HG03469 (cell line): Measurements from ENCODE around the gene NEK6.

Experiments used
- ATAC-seq: cut with Tn5 transposase; IDR thresholded peaks from one replicate; pipeline ENCODE4 v1.9.1; 2021; ENCODE audit warnings: mild to moderate bottlenecking, moderate library complexity, moderate number of reproducible peaks; ENCODE audit not compliant: unreplicated experiment

The NEK6 gene

DNA sequence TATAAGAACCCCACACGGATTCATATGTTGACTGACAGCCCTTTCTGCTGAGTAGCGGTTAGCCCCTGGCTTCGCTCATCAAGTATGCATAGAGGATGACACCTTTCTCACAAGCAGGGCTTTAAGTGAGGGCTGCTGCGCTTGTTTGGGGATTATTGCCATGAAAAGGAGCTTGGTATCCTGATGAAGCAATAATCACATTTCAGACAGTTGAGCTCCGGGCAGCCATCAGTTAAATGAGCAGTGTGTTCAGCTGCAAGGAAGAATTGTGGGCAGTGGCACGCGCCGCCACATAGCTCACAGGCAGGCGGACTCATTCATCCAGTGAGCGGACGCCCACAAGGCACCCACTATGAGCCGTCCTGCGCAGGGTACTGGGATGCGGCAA lies 77.6 kb downstream of the NEK6 start:
- no peak for ATAC-seq

DNA sequence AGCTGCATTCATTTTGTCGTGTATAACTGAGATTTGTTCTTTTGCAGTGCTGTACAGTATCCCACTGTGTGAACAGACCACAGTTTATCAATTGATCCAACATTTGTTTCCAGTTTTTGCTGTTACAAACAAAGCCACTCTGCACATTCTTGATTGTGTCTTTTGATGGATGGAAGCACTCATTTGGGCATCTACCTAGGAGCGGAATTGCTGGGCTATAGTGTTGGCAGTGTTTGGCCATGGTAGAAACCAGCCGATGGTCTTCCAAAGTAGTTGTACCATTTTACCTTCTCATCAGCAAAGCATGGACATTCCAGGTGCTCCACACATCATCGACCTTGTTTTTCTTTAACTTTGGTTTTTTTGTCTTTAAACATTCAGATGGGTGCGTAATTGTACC lies 79.8 kb downstream of the NEK6 start:
- ATAC-seq: no peak

DNA sequence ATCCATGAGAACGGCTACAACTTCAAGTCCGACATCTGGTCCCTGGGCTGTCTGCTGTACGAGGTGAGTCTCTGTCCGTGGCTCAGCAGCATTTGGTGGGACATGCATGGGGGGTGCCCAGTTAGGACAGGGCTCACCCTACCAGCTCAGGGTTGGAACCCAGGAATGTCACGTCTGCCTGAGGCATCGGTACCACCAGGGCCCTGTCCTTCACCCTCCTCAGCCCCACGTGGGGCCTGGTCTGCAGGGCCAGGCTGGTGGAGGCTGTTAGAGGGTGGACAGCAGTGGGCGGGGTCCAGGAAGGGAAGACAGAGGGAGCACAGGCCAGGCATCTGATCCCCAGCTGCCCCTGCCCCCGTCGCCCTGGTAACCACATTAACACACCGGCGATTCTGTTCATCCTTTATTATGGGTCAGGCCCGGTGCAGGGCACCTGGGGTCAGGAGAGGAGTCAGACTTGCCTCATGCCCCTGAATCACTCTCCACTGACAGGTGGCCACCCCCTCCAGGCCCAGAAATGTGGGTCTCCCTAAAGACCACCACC lies 81.9 kb downstream of the NEK6 start:
- ATAC-seq: no peak

DNA sequence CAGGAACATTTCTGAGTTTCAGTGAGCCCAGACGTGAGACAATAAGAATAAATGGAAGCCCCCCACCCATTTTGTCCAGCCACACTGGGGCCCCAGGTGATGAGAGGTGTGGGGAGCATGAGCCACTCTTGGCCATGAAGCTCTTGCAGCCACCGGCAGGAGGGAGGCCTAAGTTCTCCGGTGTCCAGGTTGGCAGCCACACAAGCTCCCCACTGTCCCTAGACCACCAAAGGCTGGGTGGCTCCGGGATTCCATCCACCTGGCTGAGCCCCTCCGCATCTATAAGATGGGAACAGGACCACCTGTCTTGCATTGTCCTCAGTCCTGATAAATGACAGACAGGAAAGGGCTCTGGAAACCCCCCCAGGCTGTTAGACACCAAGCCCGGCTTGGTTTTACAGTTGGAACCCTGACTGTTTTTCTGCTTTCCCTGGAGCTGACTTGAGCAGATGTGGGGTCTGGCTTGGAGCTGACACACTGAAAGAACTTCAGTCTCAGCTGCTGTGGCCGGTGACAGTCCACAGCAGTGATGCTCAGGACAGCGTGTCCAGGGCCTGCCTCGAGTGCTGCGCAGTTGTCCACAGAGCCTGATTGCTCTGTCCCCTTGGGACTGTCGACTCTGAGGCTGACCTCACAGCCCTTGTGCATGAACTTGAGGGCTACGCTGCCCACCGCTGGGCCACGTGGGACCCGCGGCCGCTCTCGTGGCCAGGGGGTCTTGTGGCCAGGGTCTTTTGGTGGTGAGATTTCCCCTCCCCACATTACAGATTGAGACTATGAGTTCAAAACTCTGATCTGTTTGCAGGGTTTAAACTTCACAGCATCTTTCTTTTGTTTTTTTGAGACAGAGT lies 82.7 kb downstream of the NEK6 start:
- ATAC-seq: no peak

DNA sequence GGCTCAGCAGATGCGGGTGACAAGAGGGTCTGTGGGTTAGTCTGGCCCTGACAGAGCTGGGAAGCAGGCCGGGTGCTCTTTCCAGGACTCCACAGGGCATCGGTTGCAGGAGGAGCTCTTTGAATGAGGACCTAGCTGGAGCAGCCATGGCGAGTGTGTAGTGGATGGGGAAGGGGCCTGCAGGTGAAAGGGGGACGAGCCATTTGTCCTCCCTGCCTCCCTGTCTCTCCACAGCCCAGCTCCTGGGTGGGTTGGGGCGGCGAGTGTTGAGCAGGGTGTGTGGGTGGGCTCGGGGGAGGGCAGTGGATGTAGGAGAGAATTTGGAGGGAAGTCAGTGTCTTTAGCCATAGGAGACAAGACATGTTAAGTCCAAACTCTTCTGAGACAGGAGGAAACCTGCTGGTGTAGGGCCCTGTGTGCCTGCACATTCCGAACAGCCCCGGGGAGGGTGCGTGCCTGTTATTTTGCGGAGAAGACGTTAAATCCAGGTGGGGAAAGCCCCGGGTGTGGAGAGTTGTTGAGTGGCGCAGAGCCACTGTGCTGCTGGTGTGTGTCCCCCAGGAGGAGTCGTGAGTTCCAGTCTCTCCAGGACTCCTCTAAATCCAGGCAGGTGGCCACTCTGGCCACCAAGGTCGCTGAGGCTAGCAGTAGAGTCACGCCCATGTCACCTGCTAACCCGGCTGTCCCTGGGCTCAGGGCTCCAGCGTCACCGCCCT lies 83.9 kb downstream of the NEK6 start:
- ATAC-seq: no peak

DNA sequence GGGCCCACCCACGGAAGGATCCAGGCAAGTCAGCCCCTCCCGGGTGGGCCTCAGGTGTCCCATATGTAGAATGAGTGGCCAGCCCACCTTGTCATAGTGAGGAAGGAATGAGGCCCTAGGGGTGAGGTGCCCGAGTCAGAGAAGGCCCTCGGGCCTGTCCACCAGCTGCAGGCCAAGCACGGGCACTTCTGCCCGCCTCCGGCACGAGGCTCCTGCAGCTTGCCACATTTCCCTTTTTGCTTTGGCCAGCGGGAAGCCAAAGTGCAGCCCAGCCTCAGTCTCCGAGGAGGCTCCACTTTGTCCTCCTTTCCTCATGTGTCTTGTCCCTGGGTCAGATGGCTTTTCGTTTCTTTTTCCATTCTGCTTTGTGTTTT lies 84.6 kb downstream of the NEK6 start:
- no peak for ATAC-seq

DNA sequence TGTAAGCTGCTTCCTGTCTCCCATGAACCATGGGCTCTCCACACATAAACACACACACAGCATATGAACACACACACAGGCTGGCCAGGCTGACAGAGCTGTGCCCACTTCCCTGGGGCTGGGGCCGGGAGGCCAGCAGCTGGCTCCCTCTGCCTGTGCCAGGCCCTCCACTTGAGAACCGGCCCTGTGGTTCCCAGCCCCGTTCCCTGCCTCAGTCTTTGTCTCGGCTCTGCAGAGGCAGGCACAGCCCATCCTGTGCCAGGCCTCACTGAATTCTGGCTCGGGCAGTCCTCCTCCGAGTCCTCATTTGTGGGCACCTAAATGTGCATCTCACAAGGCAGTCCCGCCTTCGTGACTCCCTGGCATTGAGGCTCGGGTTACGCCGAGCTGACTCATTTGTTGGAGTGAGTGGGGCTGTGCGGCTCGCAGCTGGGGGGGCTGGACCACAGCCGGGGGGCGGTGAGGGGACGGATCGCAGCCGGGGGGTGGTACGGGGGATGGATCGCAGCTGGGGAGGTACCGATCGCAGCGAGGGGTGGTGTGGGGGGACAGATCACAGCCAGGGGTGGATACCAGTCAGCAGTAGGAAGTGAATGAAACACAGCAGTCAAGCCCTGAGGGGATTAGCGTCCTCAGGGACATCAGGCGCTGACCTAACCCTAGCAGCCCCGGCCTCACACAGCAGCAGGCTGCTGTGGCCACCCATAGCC lies 85.2 kb downstream of the NEK6 start:
- no peak for ATAC-seq

DNA sequence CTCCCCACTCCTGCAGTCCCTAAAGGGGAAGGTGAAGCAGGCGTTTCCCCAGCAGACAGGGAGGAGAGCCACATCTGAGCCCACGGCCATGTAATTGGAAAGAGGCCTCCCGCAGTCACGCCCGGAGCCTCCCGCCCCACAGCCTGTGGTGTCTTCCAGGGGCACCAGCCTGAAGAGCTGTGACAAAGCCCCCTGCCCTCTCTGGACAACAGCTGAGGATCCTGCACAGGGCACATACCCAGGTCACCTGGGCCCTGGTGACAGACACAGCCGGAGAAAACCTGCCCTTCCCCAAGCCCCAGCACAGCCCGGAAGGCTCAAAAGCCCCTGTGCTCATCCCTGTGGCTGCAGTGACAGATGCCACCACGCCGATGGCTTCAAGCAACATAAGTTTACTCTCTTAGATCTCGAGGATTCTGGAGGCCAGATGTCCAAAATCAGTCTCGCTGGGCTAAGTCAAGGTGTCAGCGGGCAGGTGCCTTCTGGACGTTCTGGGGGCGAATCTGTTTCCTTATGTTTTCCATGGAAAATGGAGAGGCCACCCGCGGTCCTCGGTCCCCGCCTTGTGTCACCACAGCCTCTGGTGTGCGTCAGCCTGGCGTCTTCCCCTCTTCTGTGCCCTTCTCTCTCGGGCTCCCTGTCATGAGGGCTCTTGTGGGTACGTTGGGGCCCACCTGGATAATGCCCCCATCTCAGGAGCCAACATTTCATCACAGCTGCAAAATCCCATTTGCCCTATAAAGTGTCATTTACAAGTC lies 86.0 kb downstream of the NEK6 start:
- ATAC-seq: no peak

DNA sequence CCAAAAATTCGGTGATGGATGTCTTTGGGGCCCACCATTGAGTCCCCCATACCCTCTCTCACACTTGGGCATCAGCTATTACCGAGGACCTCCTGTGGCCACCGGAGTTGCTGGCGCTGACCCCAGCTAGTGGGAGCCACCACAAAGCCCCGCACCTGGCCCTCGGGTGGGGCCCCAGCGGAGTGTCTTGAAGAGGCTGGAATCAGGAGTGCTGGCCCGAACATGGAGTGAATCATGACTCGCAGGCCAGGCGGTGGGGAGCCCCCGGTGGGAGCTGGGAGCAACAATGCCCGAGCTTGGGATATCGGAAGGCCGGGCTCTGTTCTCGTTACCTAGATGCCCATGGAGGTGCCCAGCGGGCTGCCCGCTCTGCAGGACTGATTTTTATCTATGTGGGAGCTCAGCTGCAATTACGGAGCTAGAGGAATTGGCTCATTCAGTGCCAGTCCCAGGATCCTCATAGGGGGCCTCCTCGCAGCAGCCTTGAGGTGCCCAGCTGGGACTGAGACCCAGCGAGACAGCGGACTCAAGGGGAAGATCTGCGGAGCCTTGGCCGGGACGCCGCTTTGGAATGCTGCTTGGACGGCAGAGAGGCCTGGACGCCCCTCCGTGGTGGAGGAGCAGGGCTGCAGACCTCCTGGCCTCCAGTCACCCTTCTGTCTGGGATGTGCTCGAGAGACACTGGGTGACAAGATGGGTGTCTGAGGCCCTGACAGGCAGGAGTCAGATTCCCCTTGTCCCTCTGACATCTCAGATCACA lies 86.7 kb downstream of the NEK6 start:
- ATAC-seq: no peak

DNA sequence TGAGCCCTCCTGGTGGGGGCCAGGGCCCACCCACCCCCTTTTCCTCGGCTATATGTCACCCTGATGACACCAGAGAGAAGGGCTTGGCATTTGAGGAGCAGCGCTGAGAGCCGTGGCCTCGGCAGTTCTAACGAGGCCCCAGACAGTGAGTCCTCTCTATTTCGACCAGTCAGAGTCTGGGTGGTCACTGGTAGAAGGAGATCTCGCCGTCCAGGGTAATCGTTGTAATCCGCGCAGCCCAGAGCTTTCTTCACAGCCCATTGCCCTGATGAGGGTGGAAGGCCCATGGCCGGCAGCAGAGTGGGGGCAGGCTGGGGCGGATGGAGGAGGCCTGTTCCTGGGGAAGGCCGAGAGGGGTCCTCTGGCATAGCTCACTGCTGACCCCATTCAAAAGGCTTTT lies 87.3 kb downstream of the NEK6 start:
- ATAC-seq: no peak

DNA sequence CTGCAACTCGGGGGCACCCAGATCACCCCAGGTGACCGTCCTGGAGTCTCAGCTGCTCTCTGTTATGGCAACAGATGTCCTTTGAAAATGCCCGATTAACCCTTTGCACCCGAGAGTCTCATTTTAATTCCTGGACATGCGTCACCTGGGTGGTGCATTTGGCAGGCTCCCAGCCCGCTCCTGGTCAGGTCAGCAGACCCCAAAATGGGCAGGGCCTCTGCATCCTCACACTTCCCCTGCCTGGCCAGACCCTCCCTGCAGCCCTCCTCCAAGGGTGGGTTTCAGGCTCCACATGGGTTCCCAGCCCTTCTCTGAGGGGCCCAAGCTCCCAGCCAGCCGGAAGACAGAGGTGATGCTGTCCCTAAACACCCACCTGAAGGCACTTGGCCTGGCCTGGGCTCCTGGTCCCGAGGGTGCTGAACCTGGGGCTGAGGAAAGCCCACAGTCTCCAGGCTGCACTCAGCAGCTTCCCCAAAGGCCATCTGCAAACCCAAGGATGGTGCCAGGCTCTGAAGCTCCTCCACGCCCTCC lies 88.1 kb downstream of the NEK6 start:
- ATAC-seq: no peak

DNA sequence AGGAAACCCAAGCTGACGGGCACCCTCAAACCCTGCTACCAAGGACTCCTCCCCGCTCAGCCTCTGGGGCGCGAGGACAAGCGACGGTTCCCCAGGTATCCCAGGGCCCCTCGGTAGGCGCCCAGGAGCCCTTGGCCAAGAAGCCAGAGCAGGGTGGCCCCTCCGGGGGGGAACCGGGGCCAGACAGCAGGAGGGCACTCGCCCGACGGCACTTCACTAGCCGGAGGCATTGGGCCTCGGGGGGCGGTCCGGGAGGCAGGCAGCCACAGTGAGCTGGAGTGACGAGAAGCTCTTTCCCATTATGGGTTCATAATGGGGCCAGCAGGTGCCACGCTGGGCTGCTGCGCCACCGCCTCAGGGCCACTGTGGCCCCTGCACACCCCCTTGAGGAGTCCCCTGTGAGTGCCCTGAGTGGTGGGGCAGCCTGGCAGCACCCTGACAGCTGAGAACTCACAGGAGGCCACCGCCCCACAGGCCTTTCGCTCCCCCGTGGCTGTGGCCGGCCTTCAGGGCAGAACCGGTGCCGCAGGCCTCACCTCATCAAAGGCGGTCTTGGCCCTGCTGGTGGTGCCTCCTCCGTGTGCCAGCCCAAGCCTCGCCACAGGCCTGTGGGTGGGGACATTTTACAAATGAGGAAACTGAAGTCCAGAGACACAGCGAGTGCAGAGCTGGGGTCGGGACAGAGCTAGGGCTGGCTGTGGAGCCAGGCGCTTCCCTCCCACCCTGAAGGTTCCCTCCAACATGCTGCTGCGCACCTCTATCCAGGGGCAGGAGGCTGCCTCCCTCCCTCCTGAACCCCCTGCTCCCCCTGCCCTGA lies 88.8 kb downstream of the NEK6 start:
- no peak for ATAC-seq

DNA sequence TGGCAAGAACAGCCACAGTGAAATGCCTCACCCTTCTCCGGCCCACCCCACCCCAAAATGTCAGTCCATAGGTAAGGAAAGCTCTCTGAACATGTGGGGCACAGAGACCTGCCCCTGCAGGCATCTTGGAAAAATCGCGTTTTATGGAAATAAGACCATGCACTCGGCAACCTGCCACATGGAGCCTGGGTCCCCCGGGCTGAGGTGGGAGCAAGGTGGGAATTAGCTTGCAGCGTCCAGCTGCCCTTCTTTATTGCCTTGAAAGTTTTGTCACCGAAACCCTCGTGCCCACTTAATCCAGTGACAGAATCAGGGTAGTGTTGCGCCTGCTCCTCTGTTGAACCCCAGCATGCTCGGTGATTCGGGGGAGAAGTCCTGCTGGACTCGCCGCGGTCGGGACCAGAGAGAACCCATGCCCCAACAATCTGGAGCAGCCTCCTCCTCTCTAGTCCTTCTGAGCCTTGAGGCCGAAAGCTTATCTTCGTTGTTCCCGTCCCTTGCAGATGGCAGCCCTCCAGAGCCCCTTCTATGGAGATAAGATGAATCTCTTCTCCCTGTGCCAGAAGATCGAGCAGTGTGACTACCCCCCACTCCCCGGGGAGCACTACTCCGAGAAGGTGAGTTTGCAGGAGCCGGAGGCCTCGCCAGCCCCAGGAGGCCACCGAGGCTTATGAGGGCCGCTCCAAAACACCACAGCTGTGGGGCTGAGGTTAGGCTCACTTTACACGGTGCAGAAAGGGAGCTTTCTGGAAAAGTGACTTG lies 89.6 kb downstream of the NEK6 start:
- no peak for ATAC-seq

DNA sequence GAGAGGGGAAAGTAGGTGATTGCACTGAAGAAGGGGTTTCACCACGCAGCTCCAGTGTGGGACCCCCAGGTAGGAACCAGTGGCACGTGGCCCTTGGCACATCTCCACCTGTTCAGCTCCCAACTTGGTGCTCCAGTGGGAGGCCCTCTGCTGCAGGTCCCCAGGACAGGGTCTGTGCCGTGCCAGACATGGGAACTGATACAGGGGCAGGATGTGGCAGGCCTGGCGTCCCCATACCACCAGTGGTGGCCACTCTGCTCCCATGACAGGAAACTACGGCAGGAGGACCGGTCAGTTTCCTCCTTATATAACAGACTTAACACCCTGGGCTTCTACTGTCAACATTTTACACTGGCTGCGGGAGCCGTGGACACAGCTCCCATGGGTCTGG lies 90.2 kb downstream of the NEK6 start:
- no peak for ATAC-seq

DNA sequence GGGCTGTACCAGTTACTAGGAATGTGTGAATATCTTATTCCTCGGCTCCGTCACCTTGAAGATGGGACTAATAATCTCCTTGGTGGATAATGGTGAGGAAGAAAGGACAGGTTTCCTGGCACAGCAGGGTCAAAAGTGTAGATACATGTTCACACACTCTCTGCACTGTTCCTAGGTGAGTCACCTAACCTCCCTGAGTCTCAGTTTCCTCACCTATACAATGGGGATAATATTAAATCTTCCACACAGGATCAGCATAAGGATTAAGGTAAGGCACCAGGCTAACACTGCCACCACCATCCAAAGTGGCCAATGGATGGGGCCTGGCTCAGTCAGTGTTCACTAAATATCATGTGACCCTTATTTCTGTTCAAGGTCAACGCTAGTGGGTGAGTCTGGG lies 90.6 kb downstream of the NEK6 start:
- ATAC-seq: no peak

DNA sequence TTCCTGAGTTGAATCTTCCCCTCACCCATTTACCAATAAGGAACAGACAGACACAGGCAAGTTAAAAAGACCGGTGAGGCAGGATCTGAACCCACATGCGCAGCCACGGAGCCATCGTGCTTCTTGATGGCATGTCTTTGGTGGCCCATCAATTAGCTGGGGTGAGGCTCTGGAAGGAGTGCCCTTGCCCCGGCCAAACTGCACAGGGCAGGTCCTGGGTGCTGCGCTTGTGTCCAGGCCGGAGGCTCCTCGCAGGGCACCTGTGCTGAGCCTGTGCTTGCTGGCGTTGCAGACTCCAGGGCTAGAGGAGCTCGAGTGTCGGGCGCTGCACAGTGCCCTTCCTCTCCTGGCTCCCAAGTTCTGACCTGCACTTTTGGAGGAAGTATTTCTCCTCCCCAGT lies 91.1 kb downstream of the NEK6 start:
- ATAC-seq: no peak

DNA sequence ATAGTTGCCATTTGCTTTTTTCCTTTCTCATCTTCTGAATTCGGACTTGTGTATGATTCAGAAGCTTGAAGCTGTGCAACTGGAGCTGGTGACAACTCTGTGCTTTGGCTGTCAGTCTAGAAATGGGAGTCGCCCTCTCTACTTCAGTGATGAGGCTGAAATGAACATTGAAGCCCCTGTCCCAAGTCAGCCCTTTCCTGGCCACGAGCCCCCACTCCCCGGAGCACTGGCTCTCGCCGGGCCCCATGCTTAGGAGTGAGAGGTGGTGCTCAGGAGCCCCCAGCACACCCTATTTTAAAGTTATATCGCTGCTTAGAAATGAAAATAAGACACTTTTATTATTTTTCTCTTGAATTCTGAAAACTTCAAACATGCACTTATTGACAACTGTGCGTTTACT lies 91.5 kb downstream of the NEK6 start:
- ATAC-seq: no peak
